Measurements from ENCODE around the gene SLC38A10. TPM values are rescaled to one million over a fixed set of nuclear protein-coding genes. Genes with fewer than 3 reads are reported as not detected.

SLC38A10 gene
- total and polyA plus RNA-seq, 2 of the 13 experiments (the other 11 are each of a cell fraction or from before 2014, with no cell fraction given), result 23.4 to 55.8 TPM

- no peak overlapping the region for H2AFZ ChIP-seq (ENCODE audit: low read length)
- H3K4me3 ChIP-seq (replicated peaks in 1 of 3; ENCODE audit: insufficient read depth in 1 of 3, low read depth in 2 of 3, low read length in 3 of 3), result no peak overlapping the region
- ChIA-PET POLR2A (no interaction called here), CTCF (ENCODE audit: low intra/inter-chr PET ratio, low total read pairs) (no interaction called here)
- no peaks in the 10 kb centered on the region for H3K79me2 ChIP-seq (ENCODE audit: insufficient read depth, low read length)
- DNase-seq (ENCODE audit: low spot score), result no peak
- TF ChIP-seq MXD1 (CRISPR knock-in tag; IDR thresholded peaks at IDR 0.05) (no peak), E2F5 (CRISPR knock-in tag; conservative IDR thresholded peaks at IDR 0.05) (no peak), RFX3 (CRISPR knock-in tag; IDR thresholded peaks at IDR 0.05) (no peak), SNAPC5 (CRISPR knock-in tag; IDR thresholded peaks at IDR 0.05; ENCODE audit: borderline replicate concordance) (no peak), ZNF326 (CRISPR knock-in tag; IDR thresholded peaks at IDR 0.05; ENCODE audit: borderline replicate concordance) (no peak), ZNF431 (CRISPR knock-in tag; IDR thresholded peaks at IDR 0.05; ENCODE audit: borderline replicate concordance, low read depth) (no peak), ZSCAN9 (CRISPR knock-in tag; IDR thresholded peaks at IDR 0.05; ENCODE audit: borderline replicate concordance) (no peak), ZNF598 (CRISPR knock-in tag; IDR thresholded peaks at IDR 0.05; ENCODE audit: borderline replicate concordance) (no peak), ZNF101 (CRISPR knock-in tag; IDR thresholded peaks at IDR 0.05; ENCODE audit: borderline replicate concordance, low read depth) (no peak), REXO4 (CRISPR knock-in tag; IDR thresholded peaks at IDR 0.05; ENCODE audit: borderline replicate concordance) (no peak), RBFOX2 (IDR thresholded peaks at IDR 0.05; ENCODE audit: low read depth, low read length) (no peak), MIER2 (CRISPR knock-in tag; IDR thresholded peaks at IDR 0.05) (no peak)
- no peak overlapping the region for H3K4me2 ChIP-seq (ENCODE audit: low read depth, low read length)
- H3K36me3 ChIP-seq (replicated peaks in 1 of 2; ENCODE audit: control insufficient read depth in 1 of 2, insufficient read depth in 2 of 2, low read length in 2 of 2), result peaks cover 19 to 56% of the 10 kb centered on the region in 2 experiments; a peak in 4 of 5 replicates
- 99% methylated on average over 8 of the region's 10 CpGs for WGBS (ENCODE audit: low lambda C conversion rate)
- no TSS peak for BruUV-seq (replicated peaks)
- FAIRE-seq, result no peak
- in situ Hi-C loops (cut with HindIII; ENCODE audit: extremely low pct_ligation_motif_present, low pct_unique_long_range_greater_than_20kb), result no loop called here
- intact Hi-C loops (cut with micrococcal nuclease; ENCODE audit: unreplicated experiment), result loop anchor here (5.0 kb wide), 1 partner anchor 62 kb away; no protein-coding TSS in a partner anchor
- no peaks in the 10 kb centered on the region for H3K4me1 ChIP-seq (ENCODE audit: insufficient read depth, low read length)
- H3K9me3 ChIP-seq (ENCODE audit: low read length), result no peaks in the 10 kb centered on the region
- no peak overlapping the region for H3K27ac ChIP-seq (ENCODE audit: extremely low read length, insufficient read depth, low read length)
- H3K27me3 ChIP-seq (ENCODE audit: control insufficient read depth in 1 of 2, insufficient read depth in 2 of 2, low read length in 2 of 2), result no peaks in the 10 kb centered on the region
- ATAC-seq, result no peak
- no peaks in the 10 kb centered on the region; the same call in 1 of the 2 replicates for H4K20me1 ChIP-seq (ENCODE audit: insufficient read depth, low read length)
- H3K9ac ChIP-seq (ENCODE audit: insufficient read depth, low read depth, low read length), result no peak overlapping the region
These were observed 90.5 kb downstream of the SLC38A10 start for GRCh38 chr17:81204578-81204977.

All from HepG2 (cell line).